ENCODE data around the gene CD248.
"Not testable (repeated sequence)": the region's sequence is repeated elsewhere in the genome, so short reads cannot be mapped to it uniquely, and the experiment has no call there.

CD248 gene

DNA sequence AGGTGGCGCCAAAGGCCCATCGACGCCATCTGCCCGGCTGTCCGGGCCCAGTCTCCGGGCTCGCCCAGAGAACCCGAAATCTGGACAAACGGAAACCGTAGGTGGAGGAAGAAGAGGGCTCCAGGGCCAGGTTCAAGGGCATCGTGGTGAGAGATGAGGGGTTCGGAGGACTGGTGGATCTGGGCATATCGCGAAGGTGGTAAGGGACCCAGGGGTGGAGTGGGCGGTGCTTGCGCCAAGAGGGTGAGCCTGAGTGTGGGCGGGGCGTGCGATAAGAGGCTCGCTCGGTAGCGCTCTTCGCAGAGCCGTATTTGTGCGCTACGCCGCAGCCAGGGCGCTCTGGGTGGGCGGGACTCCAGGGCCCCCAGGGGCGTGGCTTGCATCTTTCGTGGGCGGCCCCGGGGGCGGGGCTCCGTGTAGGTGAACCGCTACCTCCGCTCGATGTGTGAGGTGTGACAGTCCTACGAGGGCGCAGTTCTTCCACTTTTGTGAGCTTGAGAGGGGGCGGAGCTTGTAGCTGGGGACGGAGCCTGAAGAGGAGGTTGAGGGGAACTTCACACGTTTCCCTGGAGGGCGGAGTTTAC, 4.8 kb downstream of the CD248 start:
- DNase-seq: peak; percentile 96

DNA sequence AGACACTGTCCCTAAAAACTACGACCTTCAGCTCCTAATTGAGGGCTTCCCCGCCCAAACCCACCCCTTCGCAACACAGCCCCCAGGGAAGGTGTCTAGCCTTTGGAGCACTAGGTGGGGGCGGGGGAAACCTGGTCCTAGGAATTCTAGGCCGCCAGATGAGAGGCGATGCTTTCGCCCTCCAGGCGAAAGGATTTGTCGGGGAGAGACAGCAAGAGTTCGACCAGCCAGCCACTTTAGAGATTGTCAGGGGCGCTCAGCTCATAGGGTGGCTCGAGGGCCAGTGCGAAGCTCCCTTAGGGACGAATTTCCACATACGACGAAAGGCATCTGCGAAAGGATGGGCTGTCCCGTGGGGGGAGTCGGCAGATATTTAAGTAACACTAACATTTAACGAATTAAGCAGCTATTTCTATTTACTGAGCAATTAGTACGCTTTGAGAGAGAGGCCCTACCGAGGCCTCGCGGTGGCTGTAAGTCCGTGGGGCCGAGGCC, 5.3 kb downstream of the CD248 start:
- no peak for DNase-seq

DNA sequence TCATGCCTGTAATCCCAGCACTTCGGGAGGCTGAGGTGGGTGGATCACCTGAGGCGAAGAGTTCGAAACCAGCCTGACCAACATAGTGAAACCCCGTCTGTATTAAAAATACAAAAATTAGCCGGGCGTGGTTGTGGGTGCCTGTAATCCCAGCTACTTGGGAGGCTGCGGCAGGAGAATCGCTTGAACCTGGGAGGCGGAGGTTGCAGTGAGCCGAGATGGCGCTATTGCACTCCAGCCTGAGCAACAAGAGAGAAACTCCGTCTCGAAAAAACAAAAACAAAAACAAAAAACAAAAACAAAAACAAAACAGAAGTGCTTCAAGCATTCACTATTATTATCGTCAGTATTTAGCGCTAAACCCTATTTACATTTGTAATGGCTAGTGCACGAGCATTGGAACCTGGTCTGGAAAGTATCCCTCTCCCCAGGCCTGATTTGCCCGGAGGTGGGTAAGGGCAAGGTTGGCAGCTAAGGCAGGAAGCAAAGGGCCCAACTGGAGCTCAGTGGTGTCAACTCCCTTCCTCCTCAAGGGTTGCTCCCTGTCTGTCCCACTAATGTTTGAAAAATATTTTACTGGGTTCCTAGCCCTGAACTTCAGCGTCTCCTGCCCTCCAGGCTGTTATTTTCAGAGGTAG, 5.9 kb downstream of the CD248 start:
- DNase-seq: not testable (repeated sequence)

DNA sequence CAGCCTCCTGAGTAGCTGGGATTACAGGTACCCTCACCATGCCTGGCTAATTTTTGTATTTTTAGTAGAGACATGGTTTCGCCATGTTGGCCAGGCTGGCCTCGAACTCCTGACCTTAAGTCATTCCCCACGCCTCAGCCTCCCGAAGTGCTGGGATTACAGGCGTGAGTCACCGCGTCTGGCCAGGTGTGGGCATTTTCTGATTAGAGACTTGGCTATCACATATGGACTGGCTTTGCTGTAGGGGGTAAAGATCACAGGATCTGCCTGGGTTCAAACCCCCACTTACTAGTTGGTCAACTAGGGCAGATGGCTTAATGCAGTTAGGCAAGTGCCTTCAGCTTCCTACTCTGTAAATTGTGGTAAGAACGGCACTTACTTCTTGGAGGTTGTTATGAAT, 6.5 kb downstream of the CD248 start:
- DNase-seq: no peak

DNA sequence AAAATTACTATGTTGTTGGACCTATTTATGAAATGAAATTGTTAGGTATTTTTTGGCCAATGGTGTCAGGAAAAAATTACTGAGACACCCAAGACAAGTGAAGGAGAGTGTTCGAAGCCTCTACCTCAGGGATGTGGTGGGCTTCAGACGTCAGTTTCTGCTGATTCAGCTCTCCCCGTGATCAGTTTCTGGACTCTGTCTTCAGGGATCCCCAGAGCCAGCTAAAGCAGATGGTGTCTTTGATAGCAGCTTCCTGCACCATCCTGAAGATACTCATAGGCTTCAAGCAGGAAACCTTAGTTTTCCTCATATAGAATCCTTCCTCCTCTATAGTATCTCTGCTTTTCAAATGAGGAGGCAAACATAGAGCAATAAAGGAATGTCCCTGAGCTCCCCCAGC, 7.4 kb downstream of the CD248 start:
- no peak for DNase-seq

DNA sequence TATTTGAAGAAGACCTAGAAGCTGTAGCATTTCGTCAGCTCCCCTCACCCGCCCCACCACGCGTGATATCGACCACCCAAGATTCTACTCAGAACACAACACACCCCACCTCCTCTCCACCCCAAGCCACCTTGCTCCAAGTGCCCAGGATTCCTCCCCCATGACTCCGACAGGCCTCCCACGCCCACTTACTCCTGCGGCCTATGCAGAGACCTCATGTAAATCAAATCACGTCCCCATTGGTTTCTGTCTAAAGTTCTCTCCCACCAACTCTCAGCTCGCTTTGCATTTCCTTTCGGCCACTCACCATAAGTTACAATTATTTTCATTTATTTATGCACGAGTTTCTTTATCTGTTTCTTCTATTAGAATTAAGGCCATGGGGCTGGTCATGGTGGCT, 14.2 kb downstream of the CD248 start:
- DNase-seq: no peak

DNA sequence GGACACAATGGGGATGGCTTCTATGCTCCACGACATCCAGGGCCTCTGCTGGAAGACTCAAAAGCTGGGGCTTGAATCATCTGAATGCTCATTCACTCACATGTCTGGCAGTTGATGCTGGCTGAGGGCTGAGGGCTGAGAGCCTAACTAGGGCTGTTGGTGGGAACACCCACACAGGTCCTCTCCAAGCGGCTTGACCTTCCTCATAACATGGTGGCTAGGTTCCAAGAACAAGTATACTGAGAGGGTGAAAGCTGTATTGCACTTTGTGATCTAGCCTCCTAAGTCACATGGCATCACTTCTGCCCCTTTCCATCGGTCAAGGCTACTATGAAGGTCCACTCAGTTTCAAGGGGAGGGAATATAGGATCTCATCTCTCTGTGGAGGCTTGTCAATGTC, 17.7 kb downstream of the CD248 start:
- no peak for DNase-seq

DNA sequence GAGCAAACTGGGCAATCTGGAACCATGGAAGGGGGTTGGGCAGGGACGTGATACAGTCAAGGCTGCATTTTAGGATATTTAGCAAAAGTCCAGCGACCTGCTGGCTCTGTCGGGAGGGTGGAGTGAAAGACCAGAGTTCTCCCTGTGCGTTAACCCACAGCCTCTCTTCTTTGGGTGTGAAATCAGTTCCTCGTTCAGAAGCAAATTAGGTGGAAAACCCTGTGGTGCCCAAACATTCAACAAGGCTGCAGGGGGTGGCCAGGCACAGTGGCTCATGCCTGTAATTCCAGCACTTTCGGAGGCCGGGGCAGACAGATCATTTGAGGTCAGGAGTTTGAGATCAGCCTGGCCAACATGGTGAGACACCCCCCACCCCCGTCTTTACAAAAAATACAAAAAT, 19.2 kb downstream of the CD248 start:
- no peak for DNase-seq

DNA sequence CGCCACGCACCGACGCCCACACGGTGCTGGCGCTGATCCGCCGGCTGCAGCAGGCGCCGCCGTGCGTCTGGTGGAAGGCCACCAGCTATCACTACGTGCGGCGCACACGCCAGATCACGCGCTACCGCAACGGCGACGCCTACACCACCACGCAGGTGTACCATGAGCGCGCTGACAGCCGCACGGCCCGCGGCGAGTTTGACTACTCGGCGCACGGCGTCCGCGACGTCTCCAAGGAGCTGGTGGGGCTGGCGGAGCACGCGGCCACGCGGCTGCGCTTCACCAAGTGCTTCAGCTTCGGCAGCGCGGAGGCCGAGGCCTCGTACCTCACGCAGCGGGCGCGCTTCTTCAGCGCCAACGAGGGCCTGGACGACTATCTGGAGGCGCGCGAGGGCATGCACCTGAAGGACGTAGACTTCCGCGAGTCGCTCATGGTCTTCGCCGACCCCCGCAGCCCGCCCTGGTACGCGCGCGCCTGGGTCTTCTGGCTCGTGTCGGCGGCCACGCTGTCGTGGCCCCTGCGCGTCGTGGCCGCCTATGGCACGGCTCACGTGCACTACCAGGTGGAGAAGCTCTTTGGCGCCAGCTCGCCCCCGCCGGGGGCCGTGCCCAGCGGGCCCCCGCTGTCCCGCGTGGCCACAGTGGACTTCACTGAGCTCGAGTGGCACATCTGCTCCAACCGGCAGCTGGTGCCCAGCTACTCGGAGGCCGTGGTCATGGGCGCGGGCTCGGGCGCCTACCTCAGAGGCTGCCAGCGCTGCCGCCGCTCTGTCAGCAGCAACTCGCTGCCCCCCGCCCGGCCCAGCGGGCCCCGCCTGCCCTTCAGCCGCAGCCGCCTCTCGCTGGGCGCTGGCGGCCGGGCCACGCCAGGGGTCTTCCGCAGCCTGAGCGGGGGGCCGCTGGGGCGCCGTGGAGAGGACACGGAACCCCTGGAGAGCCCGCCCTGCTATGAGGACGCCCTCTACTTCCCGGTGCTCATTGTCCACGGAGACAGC, 21.9 kb downstream of the CD248 start:
- no peak for DNase-seq

DNA sequence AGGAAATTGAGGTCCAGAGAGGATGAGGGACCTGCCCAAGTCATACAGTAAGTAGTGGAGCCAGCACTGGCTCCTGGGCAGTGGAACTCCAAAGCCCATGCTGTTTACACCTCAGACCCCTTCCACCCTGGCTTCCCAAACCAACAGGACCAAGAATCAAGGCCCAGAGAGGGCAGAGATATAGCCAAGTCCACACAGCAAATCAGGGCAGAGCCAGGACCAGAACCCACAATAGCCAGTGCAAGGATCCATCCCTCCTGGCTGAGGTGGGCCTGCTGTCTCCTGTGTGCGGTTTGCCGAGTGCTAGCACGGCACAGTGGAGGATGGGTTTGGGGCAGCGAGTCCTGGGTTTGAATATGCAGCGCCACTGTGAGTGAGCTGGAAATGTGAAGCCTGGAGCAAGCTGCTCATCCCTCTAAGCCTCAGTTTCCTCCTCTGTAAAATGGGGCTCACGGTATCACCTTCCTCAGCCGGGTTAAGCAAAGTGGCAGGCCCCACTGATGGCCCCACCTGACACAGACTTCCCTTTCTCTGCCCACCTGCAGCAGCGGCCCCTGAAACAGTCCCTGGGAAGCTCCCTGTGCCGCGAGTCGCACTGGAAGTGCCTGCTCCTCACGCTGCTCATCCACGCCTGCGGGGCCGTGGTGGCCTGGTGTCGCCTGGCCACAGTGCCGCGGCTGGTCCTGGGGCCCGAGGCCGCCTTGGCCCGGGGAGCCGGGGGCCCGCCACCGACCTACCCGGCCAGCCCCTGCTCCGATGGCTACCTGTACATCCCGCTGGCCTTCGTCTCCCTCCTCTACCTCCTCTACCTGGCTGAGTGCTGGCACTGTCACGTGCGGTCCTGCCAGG, 22.8 kb downstream of the CD248 start:
- no peak for DNase-seq

DNA sequence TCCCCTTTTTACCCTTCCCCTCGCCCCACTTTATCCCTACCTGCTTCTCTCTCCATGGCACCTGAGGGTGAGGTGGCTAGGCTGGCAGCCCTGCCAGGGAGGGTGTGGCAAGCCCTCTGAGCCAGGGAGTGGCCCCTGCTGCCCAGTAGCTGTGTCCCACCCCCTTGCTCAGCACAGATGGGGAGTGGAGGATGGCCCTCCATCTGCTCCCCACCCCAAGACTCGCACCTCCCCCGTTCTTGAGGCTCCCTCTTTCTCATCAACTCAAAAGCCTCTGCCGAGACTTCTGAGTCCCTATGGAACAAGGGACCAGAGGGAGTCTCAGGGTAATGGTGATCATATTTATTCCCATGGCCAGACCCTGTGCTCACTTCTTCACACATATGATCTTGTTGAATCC, 23.5 kb downstream of the CD248 start:
- no peak for DNase-seq

DNA sequence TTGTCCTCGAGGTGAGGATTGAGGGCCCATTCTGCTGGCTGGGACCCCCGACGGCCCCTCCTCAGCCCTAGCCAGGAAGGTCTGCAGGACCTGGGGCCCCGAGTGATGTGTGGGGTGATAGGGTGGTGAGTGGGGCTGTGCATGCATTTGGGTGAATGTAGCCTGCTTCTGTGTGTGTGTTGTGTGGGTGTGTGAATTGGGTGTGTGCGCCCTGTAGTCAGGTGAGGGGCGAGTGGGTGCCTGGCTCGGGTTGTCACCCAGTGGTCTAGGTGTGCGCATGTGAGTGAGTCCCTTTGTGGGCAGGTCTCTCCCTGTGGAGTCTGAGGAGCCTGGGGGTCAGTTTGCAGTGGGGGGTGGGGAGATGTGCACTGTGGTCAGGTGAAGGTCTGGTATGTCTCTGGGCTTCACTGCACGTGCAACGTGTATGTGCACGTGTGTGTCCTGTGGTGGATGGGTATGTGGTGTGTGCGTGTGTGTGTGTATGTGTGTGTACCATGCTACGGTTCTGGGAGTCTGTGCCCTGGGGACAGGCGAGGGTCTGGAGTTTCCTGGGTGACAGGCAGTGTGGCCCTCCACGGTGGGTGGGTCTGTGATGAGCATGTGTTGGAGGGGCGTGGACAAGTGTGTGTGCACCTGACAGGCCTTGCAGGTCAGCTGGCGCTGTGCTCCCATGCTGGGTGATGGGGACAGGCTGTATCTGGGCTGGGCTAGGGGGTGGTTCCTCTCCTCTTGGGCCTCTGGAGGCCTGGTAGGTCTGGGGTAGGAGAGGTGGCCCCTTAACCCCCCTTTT, 24.1 kb downstream of the CD248 start:
- DNase-seq: no peak

DNA sequence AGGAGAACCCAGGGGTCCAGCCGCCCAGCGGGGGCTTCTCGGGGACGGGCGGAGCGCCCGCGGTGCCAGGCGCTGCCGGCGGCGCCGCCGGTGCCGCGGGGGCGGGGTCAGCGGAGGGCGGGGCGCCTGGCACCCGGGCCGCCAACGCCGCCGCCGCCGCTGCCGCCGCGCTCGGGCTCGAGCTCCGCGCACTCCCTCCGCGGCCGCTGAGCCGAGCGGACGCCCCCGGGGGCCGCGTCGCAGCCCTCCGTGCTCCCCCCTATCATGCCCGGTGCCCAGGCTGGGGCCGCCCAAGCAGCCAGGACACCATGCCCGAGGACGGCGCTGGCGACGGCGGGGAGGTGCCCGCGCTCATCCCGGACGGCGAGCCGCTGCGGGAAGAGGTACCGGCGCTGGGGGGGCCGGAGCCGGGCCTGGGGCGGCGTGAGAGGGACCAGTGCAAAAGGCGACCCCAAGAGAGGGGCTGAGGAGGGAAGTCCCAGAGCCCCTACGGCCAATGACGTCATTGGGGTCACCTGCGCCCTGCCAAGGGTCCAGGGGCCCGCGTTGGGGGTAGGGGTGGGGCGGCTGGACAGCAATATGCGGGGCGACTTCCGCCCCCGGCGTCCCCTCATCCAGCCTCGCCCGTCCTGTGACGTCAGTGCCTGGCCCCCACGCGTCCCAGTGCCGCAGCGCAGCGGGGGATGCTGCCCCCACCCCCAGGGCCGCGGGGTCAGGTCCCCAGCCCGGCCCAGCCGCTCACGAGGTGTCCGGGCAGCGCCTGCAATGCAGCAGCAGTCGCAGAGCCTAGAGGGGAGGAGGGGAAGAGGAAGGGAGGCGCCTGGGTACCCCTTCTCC, 24.9 kb downstream of the CD248 start, which contains the start of gene TMEM151A:
TMEM151A (plus strand) TSS at position 189 of the 837 bp plus-strand sequence; CDS start at position 309, 120 bp downstream.
- peak; percentile 46 for DNase-seq

DNA sequence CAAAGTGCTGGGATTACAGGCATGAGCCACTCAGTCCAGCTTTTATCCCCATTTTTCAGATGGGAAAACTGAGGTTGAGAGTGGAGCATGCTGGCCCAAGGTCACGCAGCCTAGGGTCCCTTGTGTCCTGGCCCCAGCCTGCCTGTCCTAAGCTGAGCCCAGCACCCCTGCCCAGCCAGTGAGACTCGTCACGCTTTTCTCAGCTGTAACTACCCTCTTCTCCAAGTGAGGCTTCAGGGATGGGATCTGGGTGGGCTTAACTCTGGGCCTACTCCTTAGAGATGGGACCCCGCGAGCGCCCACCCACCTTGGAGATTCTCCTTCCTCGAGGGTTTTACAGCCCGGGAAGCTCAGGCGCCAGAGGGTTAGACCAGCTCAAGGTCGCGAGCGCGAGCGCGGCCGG, 25.5 kb downstream of the CD248 start:
- DNase-seq: no peak

DNA sequence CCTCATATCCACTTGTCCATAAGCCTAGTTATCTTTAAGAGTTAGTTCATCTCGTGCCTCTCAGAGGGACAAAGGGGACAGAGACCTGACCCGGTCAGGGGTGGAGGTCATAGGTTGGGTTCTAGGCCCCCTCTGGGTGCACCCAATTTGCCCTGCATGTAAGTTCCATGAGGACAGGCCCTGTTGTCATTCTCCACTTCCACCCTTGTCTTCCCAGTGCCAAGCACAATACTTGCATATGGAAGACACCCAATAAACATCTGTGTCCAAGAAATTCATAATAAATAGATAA, 26.6 kb downstream of the CD248 start:
- DNase-seq: no peak

DNA sequence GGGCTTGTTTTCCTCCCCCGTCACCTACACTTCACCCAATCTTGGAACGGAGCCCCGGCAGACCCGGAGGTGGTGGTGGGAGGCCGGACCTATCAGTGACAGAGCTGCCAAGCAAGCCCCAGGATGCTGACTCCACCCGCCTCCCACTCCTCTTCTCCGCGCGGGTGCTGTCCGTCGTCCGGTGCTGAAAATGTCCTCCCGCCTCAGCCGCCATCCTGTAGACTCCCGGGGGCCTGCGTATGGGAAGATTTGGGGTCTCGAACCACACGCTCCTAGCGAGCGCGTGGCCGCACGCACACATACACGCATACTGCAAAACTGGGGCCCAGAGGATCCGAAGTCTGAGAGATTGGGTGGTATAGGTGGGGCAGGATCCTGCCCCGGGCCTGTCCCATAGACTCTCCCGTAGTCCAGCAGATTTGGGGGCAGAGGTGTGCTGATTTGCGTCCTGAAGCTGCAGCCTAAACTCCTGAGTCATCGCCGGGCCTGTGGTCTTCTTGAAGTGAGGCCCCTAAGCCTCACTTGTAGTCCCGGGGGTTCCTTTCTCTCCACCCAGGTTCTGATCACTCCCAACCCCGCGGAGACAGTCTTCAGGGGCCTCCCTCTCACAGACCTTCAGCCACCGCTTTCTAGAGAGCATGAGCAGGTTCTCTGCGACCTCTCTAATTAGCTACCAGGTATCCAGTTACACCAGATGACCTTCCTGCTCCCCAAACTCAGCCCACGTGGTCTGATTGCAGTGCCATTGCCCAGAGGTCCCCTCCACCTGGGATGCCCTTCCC, 27.1 kb downstream of the CD248 start:
- DNase-seq: peak; percentile 90

DNA sequence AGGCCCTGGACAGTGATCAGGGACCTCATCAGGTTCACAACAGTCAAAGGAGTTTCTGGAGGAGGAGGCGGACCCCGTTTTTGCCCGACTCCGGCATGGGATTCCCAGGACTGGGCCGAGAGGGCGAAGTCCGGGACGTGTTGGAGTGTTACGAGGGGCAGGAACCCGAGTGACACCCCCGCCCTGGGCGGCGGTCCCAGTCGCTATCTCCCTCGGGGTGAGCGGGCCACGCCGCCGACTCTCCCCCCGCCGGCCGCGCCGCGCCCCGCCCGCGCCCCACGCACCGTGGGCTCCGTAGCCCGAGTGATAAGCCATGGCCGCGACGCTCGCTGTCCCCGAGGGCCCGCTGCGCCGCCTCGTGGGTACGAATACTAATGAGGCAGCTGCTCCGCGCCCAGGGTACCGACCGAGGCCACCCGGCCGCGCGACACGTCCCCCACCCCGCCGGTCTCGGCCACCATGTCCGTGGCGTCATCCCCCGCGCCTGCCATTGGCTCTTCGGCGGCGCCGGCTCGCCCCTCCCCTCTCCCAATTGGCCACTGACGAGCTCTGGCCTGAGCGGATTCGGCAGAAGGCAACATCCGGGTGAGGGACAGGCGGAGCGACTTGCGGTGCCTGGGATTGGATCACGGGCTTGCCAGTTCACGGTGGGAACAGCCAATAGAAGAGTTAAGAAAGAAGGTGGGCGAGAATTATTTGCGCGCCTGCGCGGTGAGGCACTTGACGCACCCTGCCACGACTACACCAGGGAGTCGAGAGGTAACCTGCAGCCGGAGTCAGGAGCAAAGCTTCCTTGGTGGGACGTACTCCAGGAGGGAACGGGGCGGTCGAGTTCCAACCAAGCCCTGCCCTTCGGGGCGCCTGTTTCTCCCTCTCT, 27.9 kb downstream of the CD248 start, which contains the start of gene YIF1A:
YIF1A (minus strand) TSS at position 473 of the 877 bp plus-strand sequence; CDS start at position 315, 158 bp downstream.
- DNase-seq: peak; percentile 99

DNA sequence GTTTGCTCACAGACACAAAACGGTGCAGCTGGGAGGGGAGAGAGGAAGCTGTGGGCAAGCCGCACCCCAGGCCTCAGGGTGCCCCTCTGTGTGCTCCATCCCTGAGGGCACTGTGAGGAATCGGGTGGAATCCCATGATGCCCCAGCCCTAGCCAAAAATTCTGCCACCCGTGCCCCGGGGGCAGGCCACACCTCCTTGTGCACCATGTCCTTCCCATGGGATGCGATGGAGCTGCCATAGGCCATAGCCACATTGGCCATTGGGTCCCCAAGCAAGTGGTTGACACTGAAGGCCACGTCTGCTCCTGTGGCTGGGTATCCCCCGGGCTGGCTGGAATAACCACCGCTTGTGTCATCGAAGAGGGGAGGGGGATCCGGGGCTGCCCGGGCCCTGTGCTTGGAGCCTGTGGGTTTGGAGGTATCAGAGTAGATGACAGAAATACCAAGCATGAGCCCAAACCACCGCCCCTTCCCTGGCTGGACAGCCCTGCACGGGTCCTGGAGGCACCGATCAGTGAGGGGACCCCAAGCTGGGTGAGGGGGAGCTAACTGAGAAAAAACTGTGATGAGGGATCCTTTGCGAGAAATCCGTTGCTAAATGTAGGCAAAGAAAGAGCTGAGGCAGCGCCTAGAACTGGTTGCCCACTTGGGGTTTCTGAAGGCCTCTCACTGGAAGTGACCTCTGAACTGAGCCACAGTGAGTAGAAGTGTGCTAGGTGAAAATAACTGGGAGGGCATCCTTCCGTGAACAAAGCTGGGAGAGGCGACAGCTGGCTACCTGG, 28.8 kb downstream of the CD248 start:
- no peak for DNase-seq
